HEK293T (cell line): ENCODE measurements around the gene ITLN1.

Experiments
- CTCF ChIA-PET: fragments of 350-600 bp; formaldehyde crosslinking; extraction: SDS; loops from one replicate; lab custom pipeline; 2021; ENCODE audit warnings: antibody characterized with exemption, inconsistent platforms; lab: Yijun Ruan, JAX
- POLR2A ChIA-PET: fragments of 350-600 bp; formaldehyde crosslinking; extraction: SDS; loops from one replicate; lab custom pipeline; 2020; ENCODE audit warnings: antibody characterized with exemption, inconsistent platforms; lab: Yijun Ruan, JAX
- DNase-seq: peaks from one replicate; pipeline ENCODE4 v3.0.0; 2012; ENCODE audit warnings: mixed read lengths; ENCODE audit errors: extremely low spot score
- ARNT ChIP-seq: fragments of 450-650 bp; IDR thresholded peaks from 2 replicates; pipeline ENCODE4 v1.6.1; 2017; ENCODE audit warnings: mild to moderate bottlenecking
- BHLHE40 ChIP-seq: fragments of 450-650 bp; IDR thresholded peaks from 2 replicates; pipeline ENCODE4 v1.6.1; 2016; ENCODE audit warnings: mild to moderate bottlenecking, moderate library complexity, borderline replicate concordance
- CTBP1 ChIP-seq: fragments of 450-650 bp; IDR thresholded peaks from 2 replicates; pipeline ENCODE4 v1.6.1; 2016; ENCODE audit warnings: borderline replicate concordance
- ELF4 ChIP-seq: fragments of 450-650 bp; IDR thresholded peaks from 2 replicates; pipeline ENCODE4 v1.6.1; 2017; ENCODE audit warnings: antibody characterized with exemption
- FOXA1 ChIP-seq: fragments of 450-650 bp; IDR thresholded peaks from 2 replicates; pipeline ENCODE4 v1.6.1; 2016; ENCODE audit warnings: mild to moderate bottlenecking
- FOXK2 ChIP-seq: fragments of 450-650 bp; IDR thresholded peaks from 2 replicates; pipeline ENCODE4 v1.6.1; 2016; ENCODE audit warnings: mild to moderate bottlenecking
- FOXM1 ChIP-seq: fragments of 450-650 bp; IDR thresholded peaks from 2 replicates; pipeline ENCODE4 v1.6.1; 2017; ENCODE audit warnings: mild to moderate bottlenecking, borderline replicate concordance
- HDGF ChIP-seq: fragments of 450-650 bp; IDR thresholded peaks from 2 replicates; pipeline ENCODE4 v1.6.1; 2017; ENCODE audit warnings: antibody characterized with exemption, borderline replicate concordance
- L3MBTL2 ChIP-seq: fragments of 450-650 bp; conservative IDR thresholded peaks from 2 replicates; pipeline ENCODE4 v1.6.1; 2016; ENCODE audit warnings: mild to moderate bottlenecking
- LEF1 ChIP-seq: fragments of 450-650 bp; IDR thresholded peaks from 2 replicates; pipeline ENCODE4 v1.6.1; 2017; ENCODE audit warnings: mild to moderate bottlenecking, borderline replicate concordance
- NFRKB ChIP-seq: fragments of 450-650 bp; IDR thresholded peaks from 2 replicates; pipeline ENCODE4 v1.6.1; 2016; ENCODE audit warnings: mild to moderate bottlenecking, moderate library complexity
- SP1 ChIP-seq: fragments of 450-650 bp; IDR thresholded peaks from 2 replicates; pipeline ENCODE4 v1.6.1; 2017
- SUZ12 ChIP-seq: fragments of 450-650 bp; IDR thresholded peaks from 2 replicates; pipeline ENCODE4 v1.6.1; 2016; ENCODE audit warnings: mild to moderate bottlenecking
- TARDBP ChIP-seq: fragments of 450-650 bp; IDR thresholded peaks from 2 replicates; pipeline ENCODE4 v1.6.1; 2016
- ZNF384 ChIP-seq: fragments of 450-650 bp; IDR thresholded peaks from 2 replicates; pipeline ENCODE4 v1.6.1; 2016
- TF ChIP-seq, protein P1 (sequence below): fragments of 450-650 bp; IDR thresholded peaks from 2 replicates; pipeline ENCODE4 v1.6.1; 2016

The ITLN1 gene

DNA sequence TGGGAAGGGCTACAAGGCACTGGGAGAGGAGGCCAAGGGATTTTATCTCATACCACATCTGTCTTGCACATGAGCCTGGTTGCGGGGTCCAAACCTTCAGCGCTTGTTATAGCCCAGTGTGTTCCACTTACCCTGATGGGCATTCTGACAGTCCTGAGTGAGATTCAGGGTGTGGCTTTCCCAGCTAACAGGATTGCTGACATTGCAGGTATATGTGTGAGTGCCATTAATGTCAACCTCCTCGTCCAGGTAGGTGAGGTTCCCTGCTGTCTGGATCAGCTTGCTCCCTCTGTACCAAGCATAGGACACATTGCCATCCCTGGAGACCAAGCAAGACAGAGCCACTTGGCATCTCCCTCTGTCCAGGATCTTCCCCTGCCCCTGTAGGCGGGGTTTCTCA, 43.9 kb downstream of the ITLN1 start:
- TF ChIP-seq SUZ12: no peak
- no peak for TF ChIP-seq FOXK2
- no peak for TF ChIP-seq CTBP1
- TF ChIP-seq HDGF: no peak
- TF ChIP-seq ELF4: no peak
- no peak for TF ChIP-seq ZNF384
- TF ChIP-seq TARDBP: no peak
- TF ChIP-seq BHLHE40: no peak
- TF ChIP-seq, protein P1, sequence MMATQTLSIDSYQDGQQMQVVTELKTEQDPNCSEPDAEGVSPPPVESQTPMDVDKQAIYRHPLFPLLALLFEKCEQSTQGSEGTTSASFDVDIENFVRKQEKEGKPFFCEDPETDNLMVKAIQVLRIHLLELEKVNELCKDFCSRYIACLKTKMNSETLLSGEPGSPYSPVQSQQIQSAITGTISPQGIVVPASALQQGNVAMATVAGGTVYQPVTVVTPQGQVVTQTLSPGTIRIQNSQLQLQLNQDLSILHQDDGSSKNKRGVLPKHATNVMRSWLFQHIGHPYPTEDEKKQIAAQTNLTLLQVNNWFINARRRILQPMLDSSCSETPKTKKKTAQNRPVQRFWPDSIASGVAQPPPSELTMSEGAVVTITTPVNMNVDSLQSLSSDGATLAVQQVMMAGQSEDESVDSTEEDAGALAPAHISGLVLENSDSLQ: no peak
- TF ChIP-seq LEF1: no peak
- no peak for TF ChIP-seq L3MBTL2
- no peak for TF ChIP-seq SP1
- TF ChIP-seq FOXA1: no peak
- TF ChIP-seq NFRKB: no peak
- ChIA-PET POLR2A (no interaction called here), CTCF (interaction anchor here (0.7 kb wide), 1 partner anchor 128 kb away, joined by 3 read pairs; no protein-coding TSS in a partner anchor)
- no peak for DNase-seq

DNA sequence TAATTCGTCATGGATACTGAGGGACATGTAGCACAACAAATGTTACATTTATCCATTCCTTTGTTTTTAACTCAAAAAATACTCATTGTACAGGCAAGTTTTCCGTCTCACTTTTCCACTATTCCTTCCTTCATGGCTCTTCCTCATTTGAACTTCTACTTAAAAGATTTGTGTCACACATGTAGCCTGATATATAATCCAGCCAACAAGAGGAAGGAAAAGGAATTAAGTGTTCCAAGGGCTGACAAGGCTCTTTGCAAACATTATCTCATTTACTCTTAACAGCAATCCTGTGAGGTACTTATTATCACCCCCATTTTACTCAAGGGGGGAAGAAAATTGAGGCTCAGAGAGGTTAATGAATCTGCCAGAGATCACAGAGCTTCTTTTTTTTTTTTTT, 45.2 kb downstream of the ITLN1 start:
- POLR2A ChIA-PET: no interaction called here
- TF ChIP-seq HDGF (no peak), ELF4 (no peak), LEF1 (no peak), BHLHE40 (no peak), SP1 (no peak), CTBP1 (no peak)
- TF ChIP-seq, protein P1: no peak
- CTCF ChIA-PET: no interaction called here
- DNase-seq: no peak

DNA sequence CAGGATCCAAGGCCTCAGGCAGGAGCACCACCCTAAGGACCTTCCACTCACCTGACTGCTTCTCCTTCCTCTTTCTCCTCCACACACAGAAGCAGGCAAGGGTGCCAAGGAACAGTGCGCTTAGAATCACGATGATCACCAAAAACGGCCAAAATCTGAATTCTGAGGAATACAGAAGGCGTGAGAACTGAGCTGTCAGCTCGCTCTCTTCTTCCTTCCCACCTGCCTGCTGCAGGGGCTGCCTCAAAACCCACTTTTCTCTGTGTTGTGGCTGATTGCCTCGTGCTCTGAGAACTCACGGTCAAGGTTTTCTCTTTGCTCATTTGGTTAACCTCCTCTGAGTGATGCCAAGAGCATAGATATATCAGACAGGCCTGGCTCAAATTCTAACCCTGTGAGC, 46.1 kb downstream of the ITLN1 start:
- TF ChIP-seq CTBP1 (no peak), ARNT (no peak), SUZ12 (no peak), LEF1 (no peak), ELF4 (no peak), TARDBP (no peak), NFRKB (no peak), FOXA1 (no peak), ZNF384 (no peak), L3MBTL2 (no peak), BHLHE40 (no peak), SP1 (no peak)
- TF ChIP-seq, protein P1: no peak
- CTCF ChIA-PET: no interaction called here
- no peak for DNase-seq
- POLR2A ChIA-PET: no interaction called here

DNA sequence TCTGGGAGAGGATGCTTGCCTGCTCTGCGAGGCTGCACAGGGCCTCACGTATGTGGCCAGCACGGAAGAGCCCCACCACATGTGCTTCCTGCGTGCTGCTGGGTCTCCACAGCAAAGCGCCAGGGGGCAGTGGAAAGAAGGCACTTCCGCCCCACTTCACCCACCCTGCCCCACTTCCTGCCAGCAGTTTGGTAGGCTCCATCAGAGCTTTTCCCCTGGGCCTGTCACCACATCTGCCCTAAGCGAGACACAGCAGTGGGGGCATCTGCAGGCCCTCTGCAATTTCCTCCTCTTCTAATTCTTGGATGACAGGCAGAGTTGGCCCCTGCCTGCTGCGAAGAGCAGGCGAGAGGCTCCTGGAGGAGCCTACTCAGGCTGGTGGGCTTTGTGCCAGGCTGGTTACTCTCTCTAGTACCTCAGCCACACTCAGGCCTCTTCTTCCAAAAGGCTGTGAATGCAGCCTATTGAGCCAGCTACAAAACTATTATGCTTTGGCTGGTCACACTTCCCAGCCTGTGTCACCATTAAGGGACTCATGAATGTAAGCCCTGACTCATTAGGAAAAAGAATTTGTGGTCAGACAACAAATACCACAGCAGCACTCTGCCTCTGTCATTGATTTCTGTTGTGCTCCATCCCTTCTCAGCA, 47.3 kb downstream of the ITLN1 start:
- ChIA-PET CTCF (interaction anchor here (3.5 kb wide), 1 partner anchor 114 kb away, joined by 16 read pairs; no protein-coding TSS in a partner anchor), POLR2A (no interaction called here)
- TF ChIP-seq TARDBP: no peak
- TF ChIP-seq SP1: no peak
- no peak for TF ChIP-seq SUZ12
- no peak for TF ChIP-seq FOXM1
- no peak for TF ChIP-seq NFRKB
- TF ChIP-seq FOXA1: no peak
- no peak for TF ChIP-seq BHLHE40
- TF ChIP-seq, protein P1: no peak
- no peak for TF ChIP-seq ZNF384
- no peak for TF ChIP-seq ARNT
- TF ChIP-seq HDGF: no peak
- no peak for TF ChIP-seq FOXK2
- TF ChIP-seq ELF4: no peak
- no peak for TF ChIP-seq CTBP1
- no peak for TF ChIP-seq LEF1
- TF ChIP-seq L3MBTL2: no peak
- no peak for DNase-seq

DNA sequence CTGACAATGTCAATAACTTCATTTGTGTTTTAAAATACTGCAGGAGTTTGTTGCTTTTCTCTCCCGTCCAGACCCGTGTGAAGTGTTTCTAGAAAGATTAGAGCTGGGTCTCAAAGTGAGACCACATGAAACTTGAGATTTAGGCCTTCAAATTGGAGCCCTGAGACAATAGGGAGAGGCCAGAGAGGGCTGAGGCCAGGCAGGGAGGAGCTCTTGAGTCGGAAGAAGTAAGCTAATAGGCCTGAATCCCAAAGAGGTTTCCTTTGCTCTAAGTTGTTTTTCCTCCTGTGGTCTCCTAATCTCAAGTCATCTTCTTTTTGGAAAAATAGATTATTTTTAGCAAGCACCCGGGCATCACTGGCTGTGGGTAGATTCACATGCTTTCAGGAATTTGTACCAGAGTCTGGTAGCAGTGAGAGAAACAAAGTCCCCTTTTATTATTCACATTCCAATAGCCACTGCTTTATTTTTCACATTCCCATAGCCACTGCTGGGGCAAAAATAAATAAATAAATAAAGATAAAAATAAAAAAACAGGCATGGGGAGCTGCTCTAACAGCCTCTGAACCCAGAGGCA, 47.9 kb downstream of the ITLN1 start:
- TF ChIP-seq ZNF384 (no peak), L3MBTL2 (no peak), FOXM1 (no peak), ELF4 (no peak), SUZ12 (no peak), FOXA1 (no peak), BHLHE40 (no peak), HDGF (no peak), NFRKB (no peak), TARDBP (no peak), SP1 (no peak), CTBP1 (no peak)
- TF ChIP-seq, protein P1: no peak
- ChIA-PET POLR2A (no interaction called here), CTCF (interaction anchor here (3.5 kb wide), 1 partner anchor 114 kb away, joined by 16 read pairs; no protein-coding TSS in a partner anchor)
- no peak for DNase-seq
